ENCODE data around the gene PCARE.

DNA sequence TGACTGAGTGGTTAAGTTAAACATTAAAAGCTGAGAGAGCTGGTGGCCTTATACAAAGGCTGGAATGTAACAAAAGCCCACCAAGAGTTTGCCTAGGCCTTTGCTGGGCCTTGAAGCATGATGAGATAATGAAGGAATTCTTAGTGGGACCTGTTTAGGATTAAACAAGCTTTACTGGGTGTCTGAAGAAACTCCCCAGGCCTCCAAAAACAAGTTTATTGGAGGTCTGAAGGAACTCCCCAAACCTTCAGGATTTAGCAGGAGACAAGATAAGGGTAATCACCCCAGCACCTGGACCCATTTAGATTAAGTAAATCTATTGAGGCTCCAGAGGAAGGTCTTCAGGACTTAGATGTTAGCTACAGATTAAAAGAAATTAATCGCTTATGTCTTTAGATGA is 18.7 kb downstream of the PCARE start:
- TF ChIP-seq, protein P1, sequence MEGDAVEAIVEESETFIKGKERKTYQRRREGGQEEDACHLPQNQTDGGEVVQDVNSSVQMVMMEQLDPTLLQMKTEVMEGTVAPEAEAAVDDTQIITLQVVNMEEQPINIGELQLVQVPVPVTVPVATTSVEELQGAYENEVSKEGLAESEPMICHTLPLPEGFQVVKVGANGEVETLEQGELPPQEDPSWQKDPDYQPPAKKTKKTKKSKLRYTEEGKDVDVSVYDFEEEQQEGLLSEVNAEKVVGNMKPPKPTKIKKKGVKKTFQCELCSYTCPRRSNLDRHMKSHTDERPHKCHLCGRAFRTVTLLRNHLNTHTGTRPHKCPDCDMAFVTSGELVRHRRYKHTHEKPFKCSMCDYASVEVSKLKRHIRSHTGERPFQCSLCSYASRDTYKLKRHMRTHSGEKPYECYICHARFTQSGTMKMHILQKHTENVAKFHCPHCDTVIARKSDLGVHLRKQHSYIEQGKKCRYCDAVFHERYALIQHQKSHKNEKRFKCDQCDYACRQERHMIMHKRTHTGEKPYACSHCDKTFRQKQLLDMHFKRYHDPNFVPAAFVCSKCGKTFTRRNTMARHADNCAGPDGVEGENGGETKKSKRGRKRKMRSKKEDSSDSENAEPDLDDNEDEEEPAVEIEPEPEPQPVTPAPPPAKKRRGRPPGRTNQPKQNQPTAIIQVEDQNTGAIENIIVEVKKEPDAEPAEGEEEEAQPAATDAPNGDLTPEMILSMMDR (IDR thresholded peaks at IDR 0.05; ENCODE audit: low read depth, low read length, missing input control) = no peak
- TF ChIP-seq JUND (IDR thresholded peaks at IDR 0.05) = no peak
- TF ChIP-seq FOXA1 (IDR thresholded peaks at IDR 0.05) = no peak
- TF ChIP-seq YY1 (IDR thresholded peaks at IDR 0.05) = no peak
- TF ChIP-seq, protein P2, sequence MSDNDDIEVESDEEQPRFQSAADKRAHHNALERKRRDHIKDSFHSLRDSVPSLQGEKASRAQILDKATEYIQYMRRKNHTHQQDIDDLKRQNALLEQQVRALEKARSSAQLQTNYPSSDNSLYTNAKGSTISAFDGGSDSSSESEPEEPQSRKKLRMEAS (IDR thresholded peaks at IDR 0.05) = no peak
